Measurements from ENCODE around the gene DCAF8.

DCAF8 gene

GRCh38 chr1:160193832-160194736 is 68.3 kb downstream of the DCAF8 start:
- Histone ChIP-seq H3K27ac (ENCODE audit: poor library complexity, severe bottlenecking) (no peak overlapping the region), H3K4me1 (ENCODE audit: insufficient read depth, poor library complexity, severe bottlenecking) (no peaks in the 10 kb centered on the region), H3K4me3 (ENCODE audit: severe bottlenecking) (no peak overlapping the region), H3K9me3 (ENCODE audit: severe bottlenecking) (no peaks in the 10 kb centered on the region), H3K27me3 (ENCODE audit: insufficient read depth, poor library complexity, severe bottlenecking) (no peaks in the 10 kb centered on the region), H3K36me3 (ENCODE audit: low read depth) (no peaks in the 10 kb centered on the region)
- DNase-seq (ENCODE audit: low spot score) (no peak), ATAC-seq (ENCODE audit: low read depth) (no peak)
- no peak for TF ChIP-seq CTCF (IDR thresholded peaks at IDR 0.05; ENCODE audit: poor library complexity, severe bottlenecking)

- Histone ChIP-seq H3K9me3 (ENCODE audit: severe bottlenecking) (no peaks in the 10 kb centered on the region), H3K27ac (ENCODE audit: poor library complexity, severe bottlenecking) (no peak overlapping the region), H3K4me3 (ENCODE audit: severe bottlenecking) (no peak overlapping the region), H3K36me3 (ENCODE audit: low read depth) (no peaks in the 10 kb centered on the region), H3K27me3 (ENCODE audit: insufficient read depth, poor library complexity, severe bottlenecking) (no peaks in the 10 kb centered on the region), H3K4me1 (ENCODE audit: insufficient read depth, poor library complexity, severe bottlenecking) (no peaks in the 10 kb centered on the region)
- ATAC-seq (ENCODE audit: low read depth) (peak; percentile 82), DNase-seq (ENCODE audit: low spot score) (peak; percentile 75)
- TF ChIP-seq CTCF (IDR thresholded peaks at IDR 0.05; ENCODE audit: poor library complexity, severe bottlenecking), result peak; percentile 91
Measured at GRCh38 chr1:160193091-160193819, 69.1 kb downstream of the DCAF8 start.

- Histone ChIP-seq H3K27ac (ENCODE audit: poor library complexity, severe bottlenecking) (no peak overlapping the region), H3K36me3 (ENCODE audit: low read depth) (no peaks in the 10 kb centered on the region), H3K4me1 (ENCODE audit: insufficient read depth, poor library complexity, severe bottlenecking) (no peaks in the 10 kb centered on the region), H3K4me3 (ENCODE audit: severe bottlenecking) (no peak overlapping the region), H3K9me3 (ENCODE audit: severe bottlenecking) (no peaks in the 10 kb centered on the region), H3K27me3 (ENCODE audit: insufficient read depth, poor library complexity, severe bottlenecking) (no peaks in the 10 kb centered on the region)
- TF ChIP-seq CTCF (IDR thresholded peaks at IDR 0.05; ENCODE audit: poor library complexity, severe bottlenecking), result no peak
- no peak for ATAC-seq (ENCODE audit: low read depth)
- DNase-seq (ENCODE audit: low spot score), result no peak
Measured at GRCh38 chr1:160192234-160192633, 70.1 kb downstream of the DCAF8 start.

GRCh38 chr1:160191756-160192155 is 70.6 kb downstream of the DCAF8 start:
- Histone ChIP-seq H3K9me3 (ENCODE audit: severe bottlenecking) (no peaks in the 10 kb centered on the region), H3K36me3 (ENCODE audit: low read depth) (no peaks in the 10 kb centered on the region), H3K4me3 (ENCODE audit: severe bottlenecking) (no peak overlapping the region), H3K27ac (ENCODE audit: poor library complexity, severe bottlenecking) (no peak overlapping the region), H3K27me3 (ENCODE audit: insufficient read depth, poor library complexity, severe bottlenecking) (no peaks in the 10 kb centered on the region), H3K4me1 (ENCODE audit: insufficient read depth, poor library complexity, severe bottlenecking) (no peaks in the 10 kb centered on the region)
- ATAC-seq (ENCODE audit: low read depth) (no peak), DNase-seq (ENCODE audit: low spot score) (no peak)
- TF ChIP-seq CTCF (IDR thresholded peaks at IDR 0.05; ENCODE audit: poor library complexity, severe bottlenecking), result no peak
